NCI-H345 treated with DMSO at 0.1 percent for 48 hours (cell line): Measurements from ENCODE around the gene LAMA4.
A peak's percentile ranks its signal among the peaks of the same experiment; 100 is the strongest.

Experiments used
- DNase-seq: peaks from one replicate; lab custom pipeline; 2025; ENCODE audit not compliant: unreplicated experiment; lab: John Stamatoyannopoulos, UW

LAMA4 gene

DNA sequence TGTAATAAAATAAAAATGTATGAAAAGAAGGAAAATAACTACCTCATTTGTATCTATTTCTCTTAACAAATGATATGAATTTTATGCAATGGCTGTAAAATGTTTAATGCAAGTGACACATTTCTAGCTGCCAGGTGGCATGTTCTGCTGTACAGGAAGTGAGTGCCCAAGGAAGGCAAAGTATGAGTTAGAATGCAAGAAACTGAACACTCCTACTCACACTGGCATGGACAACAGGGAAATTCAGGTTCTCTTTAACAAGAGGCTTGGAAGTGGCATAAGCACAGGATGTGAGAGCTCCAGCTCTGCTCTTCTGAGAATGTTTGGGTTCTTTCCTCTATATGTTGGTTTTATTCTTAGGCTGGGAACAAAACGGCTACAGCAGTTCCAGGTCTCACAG is 20.4 kb upstream of the LAMA4 start:
- DNase-seq, result no peak

DNA sequence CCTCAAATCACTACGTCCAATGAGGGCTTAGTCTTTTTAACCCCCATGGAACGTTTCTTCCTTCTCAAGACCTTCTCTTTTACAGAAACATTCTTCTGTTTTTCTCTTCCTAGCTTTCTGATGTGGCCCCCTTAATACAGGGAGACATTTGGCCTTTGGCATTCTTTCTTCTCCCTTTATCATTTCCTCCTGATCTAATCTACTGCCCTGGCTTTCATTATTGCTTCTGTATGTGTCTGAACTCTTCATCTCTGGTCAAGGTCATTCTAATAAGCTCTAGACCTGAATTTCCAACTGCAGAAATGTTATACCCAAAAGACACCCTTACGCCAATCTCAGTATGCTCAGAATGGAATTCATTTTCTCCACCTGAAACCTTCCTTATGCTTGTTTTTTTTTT is 18.4 kb upstream of the LAMA4 start:
- no peak for DNase-seq

DNA sequence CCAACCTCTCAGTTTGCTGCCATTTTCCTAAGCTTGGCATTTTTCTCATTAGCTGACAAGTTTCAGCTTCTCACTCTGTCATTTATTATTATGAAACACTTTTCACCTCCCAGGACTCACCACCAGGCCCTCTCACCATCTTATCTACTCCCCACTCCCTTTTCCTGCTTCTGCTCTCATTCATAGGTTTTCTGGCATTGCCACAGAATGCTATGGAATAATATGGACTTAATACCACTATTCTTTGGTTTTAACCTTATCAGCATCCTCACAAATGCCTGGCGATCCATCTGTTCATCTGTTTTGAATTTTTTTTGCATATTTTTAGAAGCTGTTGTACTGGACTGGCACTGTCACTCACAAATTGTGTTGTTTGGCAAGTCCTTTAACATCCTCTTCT is 16.4 kb upstream of the LAMA4 start:
- DNase-seq, result no peak

DNA sequence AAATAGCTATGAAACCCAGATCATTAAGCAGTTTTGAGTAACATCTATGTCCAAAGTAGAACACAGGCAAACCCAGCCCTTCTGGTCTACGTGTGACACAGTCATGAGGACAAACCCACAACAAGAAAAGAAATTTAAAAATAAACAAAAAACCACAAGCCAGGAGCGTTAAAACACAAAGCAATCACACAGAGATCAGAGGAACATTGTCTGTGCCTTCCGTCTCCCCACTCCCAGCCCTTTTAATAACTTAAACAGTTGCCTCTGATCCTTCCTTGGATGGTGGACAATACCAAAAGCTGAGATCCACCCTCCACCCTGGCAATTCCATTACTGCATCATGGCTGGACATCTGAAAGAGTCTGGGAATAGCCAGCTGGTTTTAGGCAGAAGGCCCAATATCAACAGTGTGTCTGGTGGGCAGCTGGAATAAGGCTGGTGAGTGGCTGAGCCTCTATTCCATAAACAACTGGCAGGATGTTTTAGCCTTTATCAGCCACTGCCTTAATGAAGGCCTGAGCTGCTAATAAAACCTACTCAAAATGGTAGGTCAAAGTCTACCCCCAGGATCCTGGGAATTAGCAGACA is 15.7 kb upstream of the LAMA4 start:
- DNase-seq, result no peak

DNA sequence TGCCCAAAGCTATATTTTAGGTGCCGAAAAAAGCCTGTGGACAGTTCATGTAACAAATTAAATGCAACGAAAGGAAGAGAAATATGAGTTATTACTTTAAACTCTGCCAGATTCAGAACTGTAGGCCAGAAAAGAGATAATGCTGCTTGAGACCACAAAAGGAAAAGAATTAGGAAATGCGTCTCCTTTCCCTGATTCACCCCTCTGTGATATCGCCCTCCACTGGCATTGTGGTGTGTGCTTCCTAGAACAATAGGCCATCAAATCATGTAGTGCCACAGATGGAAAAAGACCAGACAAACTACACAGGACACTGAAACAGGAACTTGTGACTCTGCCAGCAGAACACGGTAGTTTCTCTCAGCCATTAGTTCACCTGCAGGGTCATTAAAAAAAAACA is 14.7 kb upstream of the LAMA4 start:
- no peak for DNase-seq

DNA sequence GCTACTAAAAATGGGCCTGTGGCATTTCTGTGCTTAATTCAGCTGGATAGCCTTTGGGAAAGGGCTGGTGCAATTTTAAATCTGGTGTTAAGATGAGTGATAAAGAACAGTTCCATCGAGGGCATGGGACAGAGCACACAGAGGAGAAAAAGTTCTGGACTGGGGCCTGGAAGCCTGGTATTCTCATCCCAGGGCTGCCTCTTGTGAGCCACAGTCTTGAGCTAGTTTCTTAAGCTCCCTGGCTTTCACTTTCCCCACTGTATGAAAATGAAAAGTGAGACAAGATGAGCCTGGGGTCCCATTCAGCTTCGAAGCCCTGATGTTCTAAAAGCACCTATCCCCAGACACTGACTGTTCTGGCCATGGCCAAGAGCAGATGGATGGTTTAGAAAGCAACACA is 14.3 kb upstream of the LAMA4 start:
- no peak for DNase-seq

DNA sequence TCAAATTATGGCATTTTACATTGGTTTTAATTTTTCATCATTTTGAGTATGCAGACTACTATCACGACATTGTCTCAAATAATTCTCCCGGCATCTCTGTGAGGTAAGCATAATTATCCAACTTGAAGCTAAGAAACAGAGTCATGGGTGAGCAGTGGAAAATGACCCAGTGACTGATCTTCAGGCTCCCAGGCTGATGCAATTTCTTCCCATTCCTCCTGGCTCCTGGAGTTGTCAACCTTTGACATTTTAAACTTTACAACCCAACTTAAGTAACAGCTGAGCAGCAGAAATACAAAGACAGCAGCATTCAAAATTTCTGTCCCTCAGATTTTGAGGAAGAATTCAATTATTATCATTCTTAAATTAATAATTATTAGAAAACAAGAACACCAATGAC is 13.7 kb upstream of the LAMA4 start:
- no peak for DNase-seq

DNA sequence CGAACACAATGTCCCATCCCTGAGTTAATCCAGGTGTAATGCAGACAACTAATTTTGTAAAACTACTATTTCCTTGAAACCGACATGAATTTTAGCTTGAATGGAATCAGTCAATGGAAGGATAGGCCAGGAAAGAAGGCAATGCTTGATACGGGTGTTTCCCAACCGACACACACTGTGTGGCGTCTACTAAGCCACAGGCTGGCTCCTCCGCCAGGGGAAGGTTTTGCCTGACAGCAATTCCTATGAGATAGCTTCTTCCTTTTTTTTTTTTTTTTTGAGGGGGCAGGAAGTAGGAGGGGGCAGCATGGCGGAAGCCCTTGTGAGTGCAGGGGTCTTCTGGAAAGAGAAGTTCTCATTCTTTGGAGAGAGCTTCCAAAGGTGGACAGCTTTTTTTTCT is 12.0 kb upstream of the LAMA4 start:
- DNase-seq, result no peak

DNA sequence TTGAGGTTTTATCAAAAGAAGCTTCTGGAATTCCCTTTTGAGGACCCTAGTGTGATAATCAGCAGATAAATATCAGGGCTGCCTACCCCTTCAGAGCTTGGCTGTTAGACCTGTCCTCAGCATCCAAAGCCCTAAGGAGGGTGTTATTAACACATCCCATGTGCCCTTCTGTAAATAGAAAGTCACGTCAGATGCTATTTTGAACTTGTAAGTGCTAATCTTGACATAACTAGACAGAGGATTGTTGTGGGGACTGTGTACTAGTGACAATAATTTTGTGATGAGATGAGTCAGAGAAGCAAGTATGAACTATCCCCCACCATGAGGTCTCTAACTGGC is 4.9 kb upstream of the LAMA4 start:
- DNase-seq, result no peak

DNA sequence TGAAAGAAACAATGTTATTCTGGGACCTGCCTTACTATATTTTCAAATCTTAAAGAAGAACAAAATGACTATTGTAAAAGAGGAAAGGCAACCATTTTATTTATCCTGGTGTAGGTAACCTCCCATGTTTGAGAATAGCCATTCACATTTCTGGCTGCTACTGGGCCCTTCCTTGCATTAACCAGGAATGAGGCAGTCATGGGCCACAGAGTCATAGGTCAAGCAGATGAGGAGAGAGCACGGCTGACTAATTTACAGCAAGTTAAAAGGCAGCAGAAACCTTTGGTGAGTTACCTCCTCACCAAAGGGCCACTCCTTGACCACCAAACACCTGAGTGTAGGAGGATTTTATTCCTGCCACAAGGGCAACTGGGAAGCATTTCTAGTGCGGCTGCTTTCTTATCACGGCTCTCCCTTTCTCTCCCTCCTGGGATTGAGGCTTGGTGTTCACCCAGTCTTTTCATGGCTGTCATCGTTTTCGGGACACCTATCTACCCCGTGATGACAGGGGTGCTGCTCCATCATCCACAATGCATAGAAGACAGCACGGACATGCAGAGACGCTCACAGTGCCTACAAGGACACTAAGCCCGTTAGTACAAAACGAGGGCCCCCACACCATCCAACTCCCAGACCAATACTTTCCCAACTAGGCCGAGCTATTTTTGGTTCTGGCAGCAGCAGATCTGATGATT is 4.4 kb upstream of the LAMA4 start:
- DNase-seq, result no peak

DNA sequence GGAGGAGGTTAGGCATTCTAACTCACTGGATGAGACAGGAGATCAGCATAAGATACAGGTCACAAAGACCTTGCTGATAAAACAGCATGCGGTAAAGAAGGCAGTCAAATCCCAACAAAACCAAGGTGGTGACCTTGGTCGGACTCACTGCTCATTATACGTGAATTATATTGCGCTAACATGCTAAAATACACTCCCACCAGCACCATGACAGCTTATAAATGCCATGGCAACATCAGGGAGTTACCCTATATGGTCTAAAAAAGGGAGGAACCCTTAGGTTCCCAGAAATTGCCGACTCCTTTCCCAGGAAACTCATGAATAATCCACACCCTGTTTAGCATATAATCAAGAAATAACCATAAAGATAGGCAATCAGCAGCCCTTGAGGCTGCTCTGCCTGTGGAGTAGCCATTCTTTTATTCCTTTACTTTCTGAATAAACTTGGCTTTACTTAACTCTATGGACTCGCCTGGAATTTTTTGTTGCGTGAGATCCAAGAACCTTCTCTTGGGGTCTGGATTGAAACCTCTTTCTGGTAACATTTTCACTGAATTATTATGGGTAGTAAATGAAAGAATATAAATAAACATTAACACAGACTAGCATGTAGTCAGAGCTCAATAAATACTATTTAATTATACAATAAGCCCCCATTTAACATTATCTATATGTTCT is 3.0 kb upstream of the LAMA4 start:
- no peak for DNase-seq

DNA sequence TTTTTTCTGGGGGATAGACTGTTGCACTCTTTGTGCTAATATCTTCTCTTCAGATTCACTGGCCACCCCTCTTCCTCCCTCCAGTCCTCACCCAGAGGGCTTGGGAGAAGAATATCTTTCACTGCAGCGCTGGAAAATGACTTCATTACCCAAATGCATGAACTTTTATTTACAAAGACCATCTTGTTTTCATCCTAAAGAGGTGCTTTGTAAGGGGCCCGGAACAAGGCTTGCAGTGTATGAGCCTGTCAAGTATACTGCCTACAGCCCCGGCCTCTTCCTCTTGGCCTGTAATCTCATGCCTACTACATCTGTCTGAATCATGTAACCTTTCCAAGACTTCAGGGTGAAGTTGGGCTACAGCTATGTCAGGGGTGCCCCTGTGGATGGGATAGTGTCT is 554 bp upstream of the LAMA4 start:
- DNase-seq, result no peak

DNA sequence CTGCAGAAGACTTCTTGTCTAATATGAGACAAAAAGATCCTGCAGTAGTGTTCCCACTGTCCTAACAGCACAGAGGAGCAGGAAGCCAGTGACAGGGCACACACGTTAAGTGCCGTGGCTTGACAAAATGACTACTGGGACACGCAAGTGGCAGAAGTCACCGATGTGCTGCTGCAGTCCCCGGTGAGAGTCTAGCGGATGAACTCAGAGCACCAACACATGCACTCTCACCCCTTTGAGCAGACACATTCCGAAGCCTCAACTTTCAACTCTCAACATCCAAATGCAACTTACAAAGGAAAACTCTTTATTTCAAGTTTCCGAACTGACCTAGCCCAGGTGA is 898 bp downstream of the LAMA4 start:
- DNase-seq, result peak; percentile 44

DNA sequence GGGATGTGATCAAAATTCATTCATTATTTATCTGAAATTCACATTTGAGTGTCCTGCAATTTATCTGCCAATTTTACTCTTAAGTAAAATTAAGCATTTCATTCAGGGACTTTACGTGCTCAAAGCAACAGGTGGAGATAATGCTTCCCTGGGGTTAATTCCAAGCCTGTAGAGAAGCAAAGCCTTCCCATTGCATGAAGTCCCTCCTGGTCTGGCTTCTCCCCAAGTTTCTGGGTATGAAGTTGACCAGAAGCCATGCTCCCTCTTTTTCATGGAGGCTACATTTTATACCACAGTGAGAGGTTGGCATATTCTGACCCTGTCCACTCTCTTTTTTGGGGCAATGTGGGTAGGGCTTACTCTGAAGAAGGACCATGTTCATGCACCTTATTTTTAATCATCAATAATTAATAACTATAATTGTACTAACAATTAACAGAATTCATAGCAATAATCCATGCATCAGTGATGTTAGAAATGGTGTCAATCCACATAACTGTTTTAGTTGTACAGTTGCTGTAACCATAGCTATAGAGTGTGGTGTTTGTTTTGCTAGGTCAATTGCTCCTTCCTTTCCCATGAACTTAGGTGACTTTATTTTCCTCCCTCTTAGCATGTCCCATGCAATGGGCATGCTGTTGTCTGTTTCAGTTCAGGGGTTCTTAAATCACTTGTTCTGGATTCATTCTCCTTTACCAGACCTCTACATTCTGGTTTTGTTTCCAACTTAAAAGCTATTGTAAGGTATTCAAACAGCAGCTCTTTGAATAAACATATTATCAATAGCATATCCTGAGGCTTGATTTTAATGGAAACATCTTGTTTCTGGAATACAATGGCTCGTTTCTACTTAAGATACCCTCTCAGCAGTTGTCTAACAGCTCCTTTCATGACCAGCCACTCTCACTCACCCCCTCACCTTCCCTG is 1.5 kb downstream of the LAMA4 start:
- no peak for DNase-seq

DNA sequence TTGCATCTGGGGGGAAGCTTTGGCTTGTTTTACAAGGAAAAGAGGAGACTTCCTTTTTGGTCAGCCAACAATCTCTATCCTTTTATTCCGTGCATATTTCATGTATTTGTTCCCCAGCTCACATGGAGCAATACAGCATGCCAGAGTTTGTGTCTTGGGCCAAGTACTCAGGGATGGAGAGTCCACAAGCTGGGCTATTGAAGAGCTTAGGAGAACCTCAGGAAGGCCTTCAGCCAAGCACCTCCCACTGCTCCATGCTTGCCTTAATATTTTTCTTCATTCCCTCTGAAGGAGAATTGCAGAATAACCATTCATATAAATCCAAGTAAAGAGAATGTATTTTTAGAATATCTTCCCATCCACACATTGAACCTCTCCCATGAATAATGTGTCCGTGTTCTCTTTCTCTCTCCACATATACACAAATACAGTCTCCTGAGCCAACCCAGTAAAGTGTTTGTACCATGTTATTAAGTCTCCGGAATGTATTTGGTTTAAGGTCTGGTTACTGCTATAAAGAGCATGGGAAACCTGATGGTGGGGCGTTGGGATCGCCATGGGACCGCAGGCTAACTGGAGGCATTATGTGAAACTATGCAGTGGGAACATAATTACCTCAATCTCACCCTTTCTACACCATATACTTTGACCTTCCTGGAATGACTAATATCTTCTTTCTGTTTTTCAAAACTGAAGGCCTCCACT is 3.0 kb downstream of the LAMA4 start:
- DNase-seq, result no peak

DNA sequence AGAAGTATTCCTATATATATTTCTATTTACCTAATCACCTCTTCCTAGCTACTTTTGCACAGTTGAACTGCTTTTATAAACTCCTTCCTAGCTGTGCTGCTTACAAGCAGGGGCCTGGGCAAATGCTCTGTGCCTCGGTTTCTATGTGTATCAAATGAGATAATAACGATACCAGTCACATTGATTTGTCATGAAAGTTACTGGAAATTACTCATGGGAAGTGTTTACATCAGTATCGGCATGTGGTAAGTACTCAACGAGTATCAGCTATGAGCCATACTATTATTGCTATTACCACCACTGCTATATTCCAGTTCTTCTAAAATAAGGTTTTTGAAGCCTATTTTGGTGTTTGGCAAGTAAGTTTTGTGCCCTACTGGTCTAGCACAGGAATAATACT is 4.9 kb downstream of the LAMA4 start:
- DNase-seq, result no peak

DNA sequence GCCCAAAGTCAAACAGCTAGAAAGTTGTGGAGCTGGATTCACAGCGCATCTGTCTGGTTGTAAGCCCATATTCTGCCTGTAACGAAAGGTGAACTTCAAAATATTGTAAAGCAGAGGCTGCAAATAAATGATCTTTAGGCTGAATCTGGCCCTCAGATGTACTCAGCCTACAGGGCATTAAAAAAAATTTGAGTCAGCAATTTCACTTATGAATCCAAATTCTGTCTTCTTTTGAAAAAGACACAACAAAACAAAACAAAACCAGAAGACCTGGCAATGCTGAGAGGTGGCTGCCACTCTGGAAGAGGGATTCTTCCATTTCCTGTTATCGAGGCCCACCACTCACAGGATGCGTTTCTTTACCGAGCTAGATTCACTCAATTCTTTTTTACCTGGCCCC is 7.1 kb downstream of the LAMA4 start:
- DNase-seq, result no peak

DNA sequence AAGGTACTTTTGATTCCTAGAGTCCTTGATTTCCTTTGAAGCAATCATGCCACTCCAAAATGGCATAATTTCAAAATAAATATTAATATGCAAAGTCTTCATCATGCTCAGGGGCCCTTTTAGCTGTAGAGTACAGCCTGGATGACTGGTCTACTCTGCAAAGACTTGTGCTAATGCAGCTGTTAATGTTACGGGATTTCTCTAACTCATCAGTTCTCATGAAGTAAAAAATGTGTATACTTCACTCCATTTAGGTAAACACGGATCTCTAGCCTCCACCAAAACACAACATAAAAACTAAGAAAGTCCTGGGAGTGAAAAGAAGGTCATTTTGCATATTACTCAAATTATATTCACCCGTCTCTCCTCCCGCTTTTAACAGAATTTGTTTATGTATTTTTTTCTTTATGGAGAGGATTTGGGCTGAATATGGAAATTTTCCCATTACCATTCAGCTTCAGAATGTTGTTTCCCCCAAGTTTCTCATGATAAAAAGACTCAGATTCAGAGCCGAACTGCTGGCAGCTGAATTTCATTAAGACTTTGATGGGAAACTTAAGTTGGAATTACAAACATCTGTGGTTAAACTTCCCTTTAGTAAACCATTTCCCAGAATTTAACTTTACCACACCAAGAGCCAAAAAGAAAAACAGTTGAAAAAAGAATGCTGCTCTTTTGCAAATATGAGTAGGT is 8.7 kb downstream of the LAMA4 start:
- no peak for DNase-seq

DNA sequence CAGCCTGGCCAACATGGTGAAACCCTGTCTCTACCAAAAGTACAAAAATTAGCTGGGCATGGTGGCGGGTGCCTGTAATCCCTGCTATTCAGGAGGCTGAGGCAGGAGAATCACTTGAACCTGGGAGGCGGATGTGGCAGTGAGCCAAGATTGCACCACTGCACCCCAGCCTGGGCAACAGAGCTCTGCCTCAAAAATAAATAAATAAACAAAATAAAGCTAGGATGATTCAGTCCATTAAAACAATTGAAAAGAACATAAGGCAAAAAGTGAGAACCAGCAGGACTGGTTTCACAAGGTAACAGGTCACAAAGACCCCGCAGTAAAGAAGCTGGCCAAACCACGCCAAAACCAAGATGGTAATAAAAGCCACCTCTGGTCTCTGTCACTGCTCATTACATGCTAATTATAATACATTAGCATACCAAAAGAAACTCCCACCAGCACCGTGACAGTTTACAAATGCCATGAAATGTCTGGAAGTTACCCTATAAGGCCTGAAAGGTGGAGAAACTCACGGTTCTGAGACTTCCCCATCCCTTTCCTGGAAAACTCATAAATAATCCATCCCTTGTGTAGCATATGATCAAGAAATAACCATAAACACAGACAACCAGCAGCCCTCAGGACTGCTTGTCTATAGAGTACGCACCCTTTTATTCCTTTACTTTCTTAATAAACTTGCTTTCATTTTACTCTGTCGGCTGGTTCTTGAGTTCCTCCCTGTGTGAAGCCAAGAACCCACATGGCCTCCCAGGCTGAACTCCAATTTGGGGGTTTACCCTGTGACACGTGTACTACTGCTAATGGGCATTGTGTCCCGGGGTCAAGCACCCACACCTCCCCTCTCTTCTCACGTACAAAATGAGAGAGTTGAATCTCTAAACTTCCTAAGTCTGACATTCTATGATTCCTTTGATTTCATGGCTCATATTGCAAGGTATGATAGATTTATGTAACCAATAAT is 10.2 kb downstream of the LAMA4 start:
- DNase-seq, result no peak
